Measurements from ENCODE around the gene TIMP2.

Gene TIMP2

DNA sequence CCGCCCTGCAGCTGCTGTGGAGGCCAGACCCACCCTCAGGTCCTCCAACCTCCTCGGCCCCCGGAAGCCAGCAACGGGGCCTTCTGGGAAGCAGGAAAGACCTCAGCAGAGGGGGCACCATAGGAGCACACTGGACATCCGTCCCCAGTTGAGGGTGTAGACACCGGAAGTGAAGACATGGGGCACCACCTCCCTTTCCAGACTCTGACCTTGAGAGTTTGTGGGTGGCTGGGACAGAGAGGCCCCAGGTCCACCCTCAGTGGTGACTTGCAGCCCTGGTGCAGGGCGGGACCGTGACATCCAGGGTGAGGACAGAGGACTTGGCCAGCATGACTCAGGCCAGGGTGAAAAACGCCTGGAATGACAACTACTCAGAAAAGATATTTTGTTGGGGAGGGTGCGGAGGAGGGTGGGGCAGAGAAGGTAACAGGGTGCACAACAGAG is 42.1 kb downstream of the TIMP2 start:
- Histone ChIP-seq H3K4me2 (no peak overlapping the region), H4K20me1 (ENCODE audit: insufficient read depth) (no peaks in the 10 kb centered on the region), H3K36me3 (ENCODE audit: insufficient read depth) (no peaks in the 10 kb centered on the region), H3K79me2 (ENCODE audit: insufficient read depth, low read depth) (peaks cover 28% of the 10 kb centered on the region), H2AFZ (ENCODE audit: low read depth) (no peak overlapping the region), H3K27me3 (ENCODE audit: insufficient read depth, low read depth) (no peaks in the 10 kb centered on the region), H3K27ac (no peak overlapping the region), H3K4me3 (IDR thresholded peaks at IDR 0.05; ENCODE audit: insufficient read depth, low read depth, low read length) (no peak overlapping the region), H3K9ac (no peak overlapping the region), H3K4me1 (ENCODE audit: low read depth, poor library complexity, severe bottlenecking) (peaks cover 21% of the 10 kb centered on the region)
- TF ChIP-seq, protein P1, sequence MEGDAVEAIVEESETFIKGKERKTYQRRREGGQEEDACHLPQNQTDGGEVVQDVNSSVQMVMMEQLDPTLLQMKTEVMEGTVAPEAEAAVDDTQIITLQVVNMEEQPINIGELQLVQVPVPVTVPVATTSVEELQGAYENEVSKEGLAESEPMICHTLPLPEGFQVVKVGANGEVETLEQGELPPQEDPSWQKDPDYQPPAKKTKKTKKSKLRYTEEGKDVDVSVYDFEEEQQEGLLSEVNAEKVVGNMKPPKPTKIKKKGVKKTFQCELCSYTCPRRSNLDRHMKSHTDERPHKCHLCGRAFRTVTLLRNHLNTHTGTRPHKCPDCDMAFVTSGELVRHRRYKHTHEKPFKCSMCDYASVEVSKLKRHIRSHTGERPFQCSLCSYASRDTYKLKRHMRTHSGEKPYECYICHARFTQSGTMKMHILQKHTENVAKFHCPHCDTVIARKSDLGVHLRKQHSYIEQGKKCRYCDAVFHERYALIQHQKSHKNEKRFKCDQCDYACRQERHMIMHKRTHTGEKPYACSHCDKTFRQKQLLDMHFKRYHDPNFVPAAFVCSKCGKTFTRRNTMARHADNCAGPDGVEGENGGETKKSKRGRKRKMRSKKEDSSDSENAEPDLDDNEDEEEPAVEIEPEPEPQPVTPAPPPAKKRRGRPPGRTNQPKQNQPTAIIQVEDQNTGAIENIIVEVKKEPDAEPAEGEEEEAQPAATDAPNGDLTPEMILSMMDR (conservative IDR thresholded peaks at IDR 0.05; ENCODE audit: low read depth, low read length) = no peak

DNA sequence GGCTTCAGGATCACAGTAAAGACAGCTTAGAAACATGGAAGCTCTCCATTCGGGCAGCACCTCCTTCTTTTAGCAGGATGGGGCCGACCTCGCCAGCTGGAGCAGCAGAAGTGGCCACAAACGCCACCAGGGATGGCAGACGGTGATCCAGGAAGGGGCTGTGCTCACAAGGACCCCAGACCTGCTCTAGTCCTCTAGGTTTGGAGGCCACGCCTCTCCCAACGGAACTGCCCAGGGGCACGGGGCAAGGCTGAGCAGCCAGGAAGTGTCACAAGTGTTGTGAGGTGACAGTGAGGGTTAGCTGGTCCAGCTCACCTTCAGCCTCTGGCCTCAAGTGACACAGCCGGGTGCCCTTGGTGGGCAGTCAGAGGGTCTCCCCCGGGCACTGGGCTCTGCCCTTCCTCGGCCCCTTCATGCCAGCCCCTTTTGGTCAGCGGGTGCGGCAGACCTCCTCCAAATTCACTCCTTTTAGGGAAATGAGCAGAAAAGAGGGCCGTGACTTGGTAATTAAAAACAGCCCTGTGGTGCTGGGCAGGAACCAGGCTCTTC is 42.6 kb downstream of the TIMP2 start:
- no peaks in the 10 kb centered on the region for H3K36me3 ChIP-seq (ENCODE audit: insufficient read depth)
- no peak overlapping the region for H3K9ac ChIP-seq
- H3K79me2 ChIP-seq (ENCODE audit: insufficient read depth, low read depth) = peaks cover 23% of the 10 kb centered on the region
- no peak overlapping the region for H3K4me2 ChIP-seq
- H3K4me3 ChIP-seq (IDR thresholded peaks at IDR 0.05; ENCODE audit: insufficient read depth, low read depth, low read length) = no peak overlapping the region
- no peak overlapping the region for H2AFZ ChIP-seq (ENCODE audit: low read depth)
- peaks cover 16% of the 10 kb centered on the region for H3K4me1 ChIP-seq (ENCODE audit: low read depth, poor library complexity, severe bottlenecking)
- TF ChIP-seq, protein P1 (conservative IDR thresholded peaks at IDR 0.05; ENCODE audit: low read depth, low read length) = no peak
- H3K27me3 ChIP-seq (ENCODE audit: insufficient read depth, low read depth) = no peaks in the 10 kb centered on the region
- H4K20me1 ChIP-seq (ENCODE audit: insufficient read depth) = no peaks in the 10 kb centered on the region
- no peak overlapping the region for H3K27ac ChIP-seq

DNA sequence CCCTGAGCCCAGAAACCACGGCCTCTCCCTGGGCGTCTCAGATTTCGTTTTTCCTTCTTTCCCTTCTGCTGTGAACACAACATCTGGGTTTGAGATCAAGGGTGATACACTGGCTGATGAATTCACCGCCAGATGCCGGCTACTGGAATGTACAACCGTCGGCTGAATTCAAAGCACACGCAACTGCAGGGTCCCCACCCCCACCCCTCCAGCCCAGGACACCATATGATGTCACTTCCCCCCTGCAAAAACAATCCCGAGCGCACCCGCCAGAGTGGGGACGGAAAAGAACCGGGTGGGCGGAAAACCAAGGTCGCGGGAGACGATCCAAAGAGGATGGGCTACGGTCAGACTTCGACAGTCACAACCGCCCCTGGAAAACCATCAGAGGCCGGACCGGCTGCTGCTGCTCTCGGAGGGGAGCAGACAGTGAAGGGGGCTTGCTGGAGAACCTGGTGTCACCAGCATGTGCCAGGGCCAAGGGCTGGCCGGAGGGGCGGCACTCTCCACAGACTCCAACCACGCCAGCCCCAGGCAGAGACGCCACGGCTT is 45.5 kb downstream of the TIMP2 start:
- Histone ChIP-seq H3K79me2 (ENCODE audit: insufficient read depth, low read depth) (peaks cover 7% of the 10 kb centered on the region; the same call in 1 of the 2 replicates), H3K4me1 (ENCODE audit: low read depth, poor library complexity, severe bottlenecking) (peaks cover 6% of the 10 kb centered on the region), H3K36me3 (ENCODE audit: insufficient read depth) (no peaks in the 10 kb centered on the region), H4K20me1 (ENCODE audit: insufficient read depth) (no peaks in the 10 kb centered on the region), H3K9ac (no peak overlapping the region), H3K27ac (no peak overlapping the region), H3K4me3 (IDR thresholded peaks at IDR 0.05; ENCODE audit: insufficient read depth, low read depth, low read length) (no peak overlapping the region), H3K4me2 (no peak overlapping the region), H3K27me3 (ENCODE audit: insufficient read depth, low read depth) (no peaks in the 10 kb centered on the region), H2AFZ (ENCODE audit: low read depth) (no peak overlapping the region)
- TF ChIP-seq, protein P1 (conservative IDR thresholded peaks at IDR 0.05; ENCODE audit: low read depth, low read length) = no peak

DNA sequence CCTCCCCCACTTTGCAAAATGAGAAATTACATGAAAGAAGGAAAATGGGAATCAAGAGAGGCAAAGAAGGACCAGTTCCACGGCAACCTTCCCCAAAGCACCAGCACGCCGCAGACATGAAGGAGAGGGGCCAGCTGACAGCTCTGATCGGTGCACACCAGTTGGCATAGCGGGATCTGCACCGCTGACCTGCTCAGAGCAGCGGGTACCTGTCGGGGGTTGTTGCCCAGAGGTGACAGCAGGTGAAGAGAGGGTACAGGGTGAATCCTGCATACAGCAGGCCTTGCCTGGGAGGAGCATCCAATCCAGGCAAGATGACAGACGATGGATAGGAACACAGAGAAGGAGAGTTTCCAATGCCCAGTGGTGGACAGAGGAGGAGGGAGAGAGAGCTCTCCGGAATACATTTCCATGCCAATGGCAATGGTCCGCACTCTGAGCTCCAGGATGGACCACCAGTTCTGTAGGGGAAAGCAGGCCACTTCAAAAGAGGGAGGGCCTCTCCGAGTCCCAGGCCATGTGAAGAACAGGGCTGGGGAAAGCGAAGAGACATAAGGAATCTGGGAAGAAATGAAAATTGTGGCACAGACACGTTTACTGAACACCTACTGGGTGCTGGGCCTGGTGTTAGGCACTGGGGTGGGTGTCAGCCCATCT is 46.2 kb downstream of the TIMP2 start:
- Histone ChIP-seq H3K36me3 (ENCODE audit: insufficient read depth) (no peaks in the 10 kb centered on the region), H3K9ac (no peak overlapping the region), H3K4me3 (IDR thresholded peaks at IDR 0.05; ENCODE audit: insufficient read depth, low read depth, low read length) (no peak overlapping the region), H3K27me3 (ENCODE audit: insufficient read depth, low read depth) (no peaks in the 10 kb centered on the region), H3K27ac (no peak overlapping the region), H3K79me2 (ENCODE audit: insufficient read depth, low read depth) (peaks cover 3% of the 10 kb centered on the region; the same call in 1 of the 2 replicates), H2AFZ (ENCODE audit: low read depth) (no peak overlapping the region), H3K4me1 (ENCODE audit: low read depth, poor library complexity, severe bottlenecking) (peaks cover 6% of the 10 kb centered on the region), H4K20me1 (ENCODE audit: insufficient read depth) (no peaks in the 10 kb centered on the region), H3K4me2 (no peak overlapping the region)
- TF ChIP-seq, protein P1 (conservative IDR thresholded peaks at IDR 0.05; ENCODE audit: low read depth, low read length) = no peak

All from KMS-11 (cell line).